Liver (tissue), 3 donors: Measurements from ENCODE around the gene EXOC3L1.

Source experiments
- EGR1 ChIP-seq, 2 donors: IDR thresholded peaks; 2 replicates each; pipeline ENCODE4 v1.6.1; 2016 to 2018; ENCODE audit warnings: antibody characterized with exemption in 2 of 2, low read depth in 2 of 2
- GABPA ChIP-seq, 2 donors: IDR thresholded peaks in 1 of 2; conservative IDR thresholded peaks in 1 of 2; 2 replicates each; pipeline ENCODE4 v1.6.1; 2016; ENCODE audit warnings: antibody characterized with exemption in 2 of 2, mild to moderate bottlenecking in 1 of 2, moderate library complexity in 1 of 2
- JUND ChIP-seq, 2 donors: IDR thresholded peaks; 2 replicates each; pipeline ENCODE4 v1.6.1; 2016; ENCODE audit warnings: antibody characterized with exemption in 2 of 2
- SP1 ChIP-seq: IDR thresholded peaks from 2 replicates; pipeline ENCODE4 v1.6.1; 2018; ENCODE audit warnings: antibody characterized with exemption, mild to moderate bottlenecking
- YY1 ChIP-seq: IDR thresholded peaks from 2 replicates; pipeline ENCODE4 v1.6.1; 2016; ENCODE audit warnings: antibody characterized with exemption, mild to moderate bottlenecking
- TF ChIP-seq, protein P1 (sequence below): IDR thresholded peaks from 2 replicates; pipeline ENCODE4 v1.6.1; 2016; ENCODE audit warnings: antibody characterized with exemption, mild to moderate bottlenecking
- TF ChIP-seq, protein P2 (sequence below): fragments of 150-350 bp; IDR thresholded peaks from 2 replicates; pipeline ENCODE4 v1.5.1; 2017; ENCODE audit warnings: improper control_type of control experiment, low read depth, low read length; ENCODE audit not compliant: missing input control
- TF ChIP-seq, protein P3 (sequence below): IDR thresholded peaks from 2 replicates; pipeline ENCODE4 v1.6.1; 2016; ENCODE audit warnings: antibody characterized with exemption
- donor health status: healthy.
- donor health status: healthy.

DNA sequence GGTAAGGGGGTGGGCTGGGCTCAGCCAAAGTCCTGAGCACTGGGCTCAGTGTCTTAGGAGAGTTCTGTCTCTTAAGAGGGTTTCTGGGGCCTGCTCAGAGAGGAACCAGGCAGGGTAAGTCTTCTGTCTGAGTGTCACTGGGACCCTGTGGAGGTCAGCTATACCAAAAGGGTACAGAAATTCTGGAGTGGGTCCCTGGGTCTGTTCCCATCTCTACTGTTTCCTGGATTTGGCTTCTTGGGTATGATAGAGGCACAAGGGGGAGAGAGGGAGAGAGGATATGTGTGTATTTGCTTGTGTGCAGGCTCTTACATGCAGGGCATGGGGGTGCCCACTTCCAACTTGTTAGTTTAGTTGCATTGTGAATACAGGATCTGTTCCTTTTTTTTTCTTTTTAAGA is 3.6 kb upstream of the EXOC3L1 start:
- TF ChIP-seq, protein P1, sequence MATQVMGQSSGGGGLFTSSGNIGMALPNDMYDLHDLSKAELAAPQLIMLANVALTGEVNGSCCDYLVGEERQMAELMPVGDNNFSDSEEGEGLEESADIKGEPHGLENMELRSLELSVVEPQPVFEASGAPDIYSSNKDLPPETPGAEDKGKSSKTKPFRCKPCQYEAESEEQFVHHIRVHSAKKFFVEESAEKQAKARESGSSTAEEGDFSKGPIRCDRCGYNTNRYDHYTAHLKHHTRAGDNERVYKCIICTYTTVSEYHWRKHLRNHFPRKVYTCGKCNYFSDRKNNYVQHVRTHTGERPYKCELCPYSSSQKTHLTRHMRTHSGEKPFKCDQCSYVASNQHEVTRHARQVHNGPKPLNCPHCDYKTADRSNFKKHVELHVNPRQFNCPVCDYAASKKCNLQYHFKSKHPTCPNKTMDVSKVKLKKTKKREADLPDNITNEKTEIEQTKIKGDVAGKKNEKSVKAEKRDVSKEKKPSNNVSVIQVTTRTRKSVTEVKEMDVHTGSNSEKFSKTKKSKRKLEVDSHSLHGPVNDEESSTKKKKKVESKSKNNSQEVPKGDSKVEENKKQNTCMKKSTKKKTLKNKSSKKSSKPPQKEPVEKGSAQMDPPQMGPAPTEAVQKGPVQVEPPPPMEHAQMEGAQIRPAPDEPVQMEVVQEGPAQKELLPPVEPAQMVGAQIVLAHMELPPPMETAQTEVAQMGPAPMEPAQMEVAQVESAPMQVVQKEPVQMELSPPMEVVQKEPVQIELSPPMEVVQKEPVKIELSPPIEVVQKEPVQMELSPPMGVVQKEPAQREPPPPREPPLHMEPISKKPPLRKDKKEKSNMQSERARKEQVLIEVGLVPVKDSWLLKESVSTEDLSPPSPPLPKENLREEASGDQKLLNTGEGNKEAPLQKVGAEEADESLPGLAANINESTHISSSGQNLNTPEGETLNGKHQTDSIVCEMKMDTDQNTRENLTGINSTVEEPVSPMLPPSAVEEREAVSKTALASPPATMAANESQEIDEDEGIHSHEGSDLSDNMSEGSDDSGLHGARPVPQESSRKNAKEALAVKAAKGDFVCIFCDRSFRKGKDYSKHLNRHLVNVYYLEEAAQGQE, result no peak
- TF ChIP-seq, protein P2, sequence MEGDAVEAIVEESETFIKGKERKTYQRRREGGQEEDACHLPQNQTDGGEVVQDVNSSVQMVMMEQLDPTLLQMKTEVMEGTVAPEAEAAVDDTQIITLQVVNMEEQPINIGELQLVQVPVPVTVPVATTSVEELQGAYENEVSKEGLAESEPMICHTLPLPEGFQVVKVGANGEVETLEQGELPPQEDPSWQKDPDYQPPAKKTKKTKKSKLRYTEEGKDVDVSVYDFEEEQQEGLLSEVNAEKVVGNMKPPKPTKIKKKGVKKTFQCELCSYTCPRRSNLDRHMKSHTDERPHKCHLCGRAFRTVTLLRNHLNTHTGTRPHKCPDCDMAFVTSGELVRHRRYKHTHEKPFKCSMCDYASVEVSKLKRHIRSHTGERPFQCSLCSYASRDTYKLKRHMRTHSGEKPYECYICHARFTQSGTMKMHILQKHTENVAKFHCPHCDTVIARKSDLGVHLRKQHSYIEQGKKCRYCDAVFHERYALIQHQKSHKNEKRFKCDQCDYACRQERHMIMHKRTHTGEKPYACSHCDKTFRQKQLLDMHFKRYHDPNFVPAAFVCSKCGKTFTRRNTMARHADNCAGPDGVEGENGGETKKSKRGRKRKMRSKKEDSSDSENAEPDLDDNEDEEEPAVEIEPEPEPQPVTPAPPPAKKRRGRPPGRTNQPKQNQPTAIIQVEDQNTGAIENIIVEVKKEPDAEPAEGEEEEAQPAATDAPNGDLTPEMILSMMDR, result no peak
- TF ChIP-seq YY1, result no peak
- TF ChIP-seq, protein P3, sequence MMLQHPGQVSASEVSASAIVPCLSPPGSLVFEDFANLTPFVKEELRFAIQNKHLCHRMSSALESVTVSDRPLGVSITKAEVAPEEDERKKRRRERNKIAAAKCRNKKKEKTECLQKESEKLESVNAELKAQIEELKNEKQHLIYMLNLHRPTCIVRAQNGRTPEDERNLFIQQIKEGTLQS, result no peak
- no peak for TF ChIP-seq GABPA (IDR thresholded peaks at IDR 0.05 in 1 of 2, conservative IDR thresholded peaks at IDR 0.05 in 1 of 2)
- TF ChIP-seq SP1, result no peak
- TF ChIP-seq JUND (IDR thresholded peaks at IDR 0.05), result no peak
- TF ChIP-seq EGR1 (IDR thresholded peaks at IDR 0.05; ENCODE audit: low read depth in 2 of 2), result no peak
